Neural crest cell (in vitro differentiated cells): ENCODE data around the gene SNIP1. TPM values are rescaled to one million over a fixed set of nuclear protein-coding genes. Genes with fewer than 3 reads are reported as not detected.
"Not testable (repeated sequence)": the region's sequence is repeated elsewhere in the genome, so short reads cannot be mapped to it uniquely, and the experiment has no call there.

Experiments used
- DNase-seq: peaks from one replicate; pipeline ENCODE4 v3.0.0; 2021; ENCODE audit warnings: low read depth, mixed read lengths, low spot score
- H3K27ac Mint-ChIP-seq: one replicate; pipeline ENCODE4 v1.8.0; 2021; ENCODE audit warnings: mild to moderate bottlenecking, mixed read lengths; ENCODE audit not compliant: unreplicated experiment
- H3K27me3 Mint-ChIP-seq: 2 replicates; pipeline ENCODE4 v1.8.0; 2021; ENCODE audit warnings: low read depth, mild to moderate bottlenecking, mixed read lengths
- H3K36me3 Mint-ChIP-seq: 2 replicates; pipeline ENCODE4 v1.8.0; 2021; ENCODE audit warnings: low read depth, mild to moderate bottlenecking, mixed read lengths
- H3K4me1 Mint-ChIP-seq: 2 replicates; pipeline ENCODE4 v1.8.0; 2021; ENCODE audit warnings: mixed read lengths
- H3K4me3 Mint-ChIP-seq: one replicate; pipeline ENCODE4 v1.8.0; 2021; ENCODE audit warnings: mild to moderate bottlenecking, mixed read lengths
- H3K9me3 Mint-ChIP-seq: 2 replicates; pipeline ENCODE4 v1.8.0; 2021; ENCODE audit warnings: mixed read lengths
- CTCF ChIP-seq: fragments of 200-600 bp; sonication (generic); conservative IDR thresholded peaks from 2 replicates; pipeline ENCODE4 v1.5.0; 2021; ENCODE audit warnings: antibody characterized with exemption, mild to moderate bottlenecking
- total RNA-seq: library from RNA; stranded (reverse); gene quantifications from 2 replicates; pipeline ENCODE4 v1.2.1, GENCODE V29; 2021

Gene SNIP1
- total RNA-seq, 1 donor from 2014 or later, result 23.0 TPM

DNA sequence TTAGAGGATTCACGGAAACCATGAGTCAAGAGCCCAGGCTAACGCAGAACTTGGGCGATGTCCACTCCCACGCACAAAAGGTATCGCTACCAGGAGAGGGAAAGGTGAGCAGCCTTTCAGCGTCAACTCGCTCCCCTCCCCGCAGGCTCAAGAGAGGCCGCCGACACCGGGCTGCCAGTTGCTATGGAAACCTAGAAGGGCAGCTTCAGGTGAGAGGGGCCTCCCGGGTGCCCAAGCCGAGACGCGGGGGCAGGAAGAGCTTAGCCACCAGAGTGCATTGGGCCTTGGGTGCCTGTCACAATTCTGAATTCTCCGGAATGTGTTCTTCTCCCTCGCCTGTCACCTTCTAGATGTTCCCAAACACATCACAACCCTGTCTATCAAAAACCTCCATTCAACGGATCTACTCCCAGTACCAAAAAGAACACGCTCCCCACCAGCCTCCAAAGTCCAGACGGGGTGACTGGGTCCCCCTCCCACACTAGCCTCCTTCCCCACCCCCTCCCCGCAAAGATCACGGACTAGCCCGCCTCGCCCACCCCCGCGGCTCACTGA lies 40.2 kb downstream of the SNIP1 start:
- H3K4me1 Mint-ChIP-seq, result peaks cover 27% of the 10 kb centered on the region
- no peaks in the 10 kb centered on the region for H3K9me3 Mint-ChIP-seq
- peak overlapping the region; percentile 98 for H3K27ac Mint-ChIP-seq
- DNase-seq, result no peak
- H3K4me3 Mint-ChIP-seq, result peak overlapping the region; percentile 99
- peaks cover 3% of the 10 kb centered on the region for H3K36me3 Mint-ChIP-seq
- TF ChIP-seq CTCF, result no peak
- H3K27me3 Mint-ChIP-seq, result peaks cover 11% of the 10 kb centered on the region

- peak overlapping the region; percentile 36 for H3K4me3 Mint-ChIP-seq
- H3K27ac Mint-ChIP-seq, result no peak overlapping the region
- no peak for DNase-seq
- peaks cover 15% of the 10 kb centered on the region for H3K36me3 Mint-ChIP-seq
- TF ChIP-seq CTCF, result peak; percentile 29
- H3K27me3 Mint-ChIP-seq, result no peaks in the 10 kb centered on the region
- no peaks in the 10 kb centered on the region for H3K9me3 Mint-ChIP-seq
- H3K4me1 Mint-ChIP-seq, result peaks cover 14% of the 10 kb centered on the region
These were observed 44.9 kb downstream of the SNIP1 start for GRCh38 chr1:37509181-37509580.

DNA sequence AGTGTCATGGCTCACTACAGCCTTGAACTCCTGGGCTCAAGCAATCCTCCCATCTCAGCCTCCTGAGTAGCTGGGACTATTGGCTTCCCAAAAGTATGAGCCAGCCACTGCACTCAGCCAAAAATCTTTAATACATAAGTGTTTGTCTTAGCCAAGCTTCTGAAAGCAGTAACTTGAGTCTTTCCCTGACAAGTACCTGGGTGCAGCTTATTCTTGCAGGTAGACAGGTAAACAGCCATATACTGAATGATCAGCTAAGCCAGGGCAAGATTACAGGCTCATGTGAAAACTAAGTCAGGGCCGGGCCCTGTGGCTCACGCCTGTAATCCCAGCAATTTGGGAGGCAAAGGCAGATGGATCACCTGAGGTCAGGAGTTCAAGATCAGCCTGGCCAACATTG lies 47.4 kb downstream of the SNIP1 start:
- no peak for DNase-seq
- Mint-ChIP-seq H3K9me3 (no peaks in the 10 kb centered on the region), H3K4me3 (no peak overlapping the region), H3K27ac (no peak overlapping the region), H3K27me3 (no peaks in the 10 kb centered on the region), H3K36me3 (peaks cover 15% of the 10 kb centered on the region), H3K4me1 (peaks cover 1% of the 10 kb centered on the region)
- TF ChIP-seq CTCF, result no peak

DNA sequence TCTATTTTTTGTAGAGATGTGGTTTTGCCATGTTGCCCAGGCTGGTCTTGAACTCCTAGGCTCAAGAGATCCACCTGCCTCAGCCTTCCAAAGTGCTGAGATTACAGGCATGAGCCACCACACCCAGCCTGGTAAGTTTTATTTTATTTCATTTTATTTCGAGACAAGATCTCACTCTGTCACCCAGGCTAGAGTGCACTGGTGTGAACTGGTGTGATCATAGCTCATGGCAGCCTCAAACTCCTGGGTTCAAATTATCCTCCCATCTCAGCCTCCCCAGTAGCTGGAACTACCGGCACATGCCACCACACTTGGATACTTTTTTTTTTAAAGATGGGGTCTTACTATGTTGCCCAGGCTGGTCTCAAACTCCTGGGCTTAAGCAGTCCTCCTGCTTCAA lies 51.3 kb downstream of the SNIP1 start:
- H3K9me3 Mint-ChIP-seq, H3K4me3 Mint-ChIP-seq, H3K27ac Mint-ChIP-seq, H3K4me1 Mint-ChIP-seq, DNase-seq, H3K27me3 Mint-ChIP-seq: not testable (repeated sequence)
- H3K36me3 Mint-ChIP-seq, result peaks cover 14% of the 10 kb centered on the region

GRCh38 chr1:37502104-37502503 lies 52.0 kb downstream of the SNIP1 start:
- no peaks in the 10 kb centered on the region for H3K9me3 Mint-ChIP-seq
- DNase-seq, result no peak
- no peak overlapping the region for H3K4me3 Mint-ChIP-seq
- no peaks in the 10 kb centered on the region for H3K27me3 Mint-ChIP-seq
- no peaks in the 10 kb centered on the region for H3K4me1 Mint-ChIP-seq
- no peak overlapping the region for H3K27ac Mint-ChIP-seq
- peaks cover 10% of the 10 kb centered on the region for H3K36me3 Mint-ChIP-seq
- TF ChIP-seq CTCF, result no peak

- no peaks in the 10 kb centered on the region for H3K9me3 Mint-ChIP-seq
- TF ChIP-seq CTCF, result no peak
- H3K4me1 Mint-ChIP-seq, result no peaks in the 10 kb centered on the region
- no peak overlapping the region for H3K4me3 Mint-ChIP-seq
- DNase-seq, result no peak
- H3K27ac Mint-ChIP-seq, result no peak overlapping the region
- no peaks in the 10 kb centered on the region for H3K27me3 Mint-ChIP-seq
- peaks cover 10% of the 10 kb centered on the region for H3K36me3 Mint-ChIP-seq
These were observed 52.4 kb downstream of the SNIP1 start for GRCh38 chr1:37501661-37502060.
